Right atrium auricular region (tissue), 2 donors: ENCODE data around the gene NOTCH1. TPM values are rescaled to one million over a fixed set of nuclear protein-coding genes. Genes with fewer than 3 reads are reported as not detected.

Experiments used
- DNase-seq: peaks from one replicate; pipeline ENCODE4 v3.0.0-alpha.2; 2019; ENCODE audit warnings: low spot score
- H3K27ac ChIP-seq, 2 donors: fragments of 200-600 bp; sonication (generic); 1 replicate in 1 of 2; 2 replicates in 1 of 2; pipeline ENCODE4 v1.5.1; 2016 to 2019
- H3K27me3 ChIP-seq, 2 donors: fragments of 200-600 bp; sonication (generic); one replicate each; pipeline versions ENCODE4 v1.5.1 to v1.6.0; 2017 to 2019
- H3K36me3 ChIP-seq: fragments of 200-600 bp; sonication (generic); one replicate; pipeline ENCODE4 v1.5.1; 2016
- H3K4me1 ChIP-seq, 2 donors: fragments of 200-600 bp; sonication (generic); one replicate each; pipeline versions ENCODE4 v1.5.1 to v1.6.0; 2017 to 2019
- H3K4me3 ChIP-seq, 2 donors: fragments of 200-600 bp; sonication (generic); 1 replicate in 1 of 2; 2 replicates in 1 of 2; pipeline ENCODE4 v1.5.1; 2017 to 2019; ENCODE audit warnings: mild to moderate bottlenecking in 1 of 2, moderate library complexity in 1 of 2
- H3K9me3 ChIP-seq, 2 donors: fragments of 200-600 bp; sonication (generic); one replicate each; pipeline ENCODE4 v1.5.1; 2019
- total RNA-seq, 2 donors: library from RNA; depleted of rRNA; stranded (reverse); fragments of >200 nt; gene quantifications; one replicate each; pipeline ENCODE4 v1.1.0, GENCODE V29; 2016
- TF ChIP-seq, protein P1 (sequence below), 2 donors: fragments of 200-600 bp; sonication (generic); IDR thresholded peaks; one replicate each; pipeline ENCODE4 v1.5.1; 2019; ENCODE audit warnings: antibody characterized with exemption in 2 of 2

The NOTCH1 gene
- total RNA-seq, 2 donors from 2014 or later = 14.2 to 39.7 TPM

DNA sequence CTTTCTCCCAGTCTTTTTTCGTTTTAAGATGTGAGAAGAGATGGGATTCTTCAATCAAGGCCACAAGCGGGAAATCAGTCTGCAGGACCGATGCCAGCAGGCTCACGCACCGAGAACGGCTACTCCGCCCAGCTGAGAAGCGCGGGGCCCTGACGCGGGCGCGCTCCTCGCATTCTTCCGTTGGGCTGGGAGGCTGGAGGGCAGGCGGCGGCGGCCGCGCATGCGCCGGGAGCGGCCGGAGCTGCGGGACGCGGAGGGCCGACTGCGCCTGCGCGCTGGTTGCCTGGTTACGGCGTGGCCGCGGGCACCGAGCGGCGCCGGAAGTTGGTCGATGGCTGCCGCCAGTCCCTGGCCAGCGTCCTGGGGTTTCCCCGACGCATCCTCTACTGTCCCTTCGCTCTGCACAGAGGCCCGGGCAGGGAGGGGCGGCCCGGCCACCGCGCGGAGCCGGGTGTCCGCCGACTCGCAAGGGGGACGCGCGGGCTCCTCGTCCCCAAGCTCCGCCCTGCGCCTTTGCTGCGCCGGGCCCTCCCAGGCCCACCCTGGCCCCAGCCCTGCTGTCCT, 62.2 kb downstream of the NOTCH1 start:
- TF ChIP-seq, protein P1, sequence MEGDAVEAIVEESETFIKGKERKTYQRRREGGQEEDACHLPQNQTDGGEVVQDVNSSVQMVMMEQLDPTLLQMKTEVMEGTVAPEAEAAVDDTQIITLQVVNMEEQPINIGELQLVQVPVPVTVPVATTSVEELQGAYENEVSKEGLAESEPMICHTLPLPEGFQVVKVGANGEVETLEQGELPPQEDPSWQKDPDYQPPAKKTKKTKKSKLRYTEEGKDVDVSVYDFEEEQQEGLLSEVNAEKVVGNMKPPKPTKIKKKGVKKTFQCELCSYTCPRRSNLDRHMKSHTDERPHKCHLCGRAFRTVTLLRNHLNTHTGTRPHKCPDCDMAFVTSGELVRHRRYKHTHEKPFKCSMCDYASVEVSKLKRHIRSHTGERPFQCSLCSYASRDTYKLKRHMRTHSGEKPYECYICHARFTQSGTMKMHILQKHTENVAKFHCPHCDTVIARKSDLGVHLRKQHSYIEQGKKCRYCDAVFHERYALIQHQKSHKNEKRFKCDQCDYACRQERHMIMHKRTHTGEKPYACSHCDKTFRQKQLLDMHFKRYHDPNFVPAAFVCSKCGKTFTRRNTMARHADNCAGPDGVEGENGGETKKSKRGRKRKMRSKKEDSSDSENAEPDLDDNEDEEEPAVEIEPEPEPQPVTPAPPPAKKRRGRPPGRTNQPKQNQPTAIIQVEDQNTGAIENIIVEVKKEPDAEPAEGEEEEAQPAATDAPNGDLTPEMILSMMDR (IDR thresholded peaks at IDR 0.05) = no peak
- Histone ChIP-seq H3K4me3 (peak overlapping the region; percentile 64 to 99), H3K4me1 (peaks cover 5 to 30% of the 10 kb centered on the region in 2 donors), H3K9me3 (no peaks in the 10 kb centered on the region), H3K36me3 (no peaks in the 10 kb centered on the region), H3K27ac (peak overlapping the region; percentile 99 to 100), H3K27me3 (no peaks in the 10 kb centered on the region)
- peak; percentile 86 for DNase-seq

DNA sequence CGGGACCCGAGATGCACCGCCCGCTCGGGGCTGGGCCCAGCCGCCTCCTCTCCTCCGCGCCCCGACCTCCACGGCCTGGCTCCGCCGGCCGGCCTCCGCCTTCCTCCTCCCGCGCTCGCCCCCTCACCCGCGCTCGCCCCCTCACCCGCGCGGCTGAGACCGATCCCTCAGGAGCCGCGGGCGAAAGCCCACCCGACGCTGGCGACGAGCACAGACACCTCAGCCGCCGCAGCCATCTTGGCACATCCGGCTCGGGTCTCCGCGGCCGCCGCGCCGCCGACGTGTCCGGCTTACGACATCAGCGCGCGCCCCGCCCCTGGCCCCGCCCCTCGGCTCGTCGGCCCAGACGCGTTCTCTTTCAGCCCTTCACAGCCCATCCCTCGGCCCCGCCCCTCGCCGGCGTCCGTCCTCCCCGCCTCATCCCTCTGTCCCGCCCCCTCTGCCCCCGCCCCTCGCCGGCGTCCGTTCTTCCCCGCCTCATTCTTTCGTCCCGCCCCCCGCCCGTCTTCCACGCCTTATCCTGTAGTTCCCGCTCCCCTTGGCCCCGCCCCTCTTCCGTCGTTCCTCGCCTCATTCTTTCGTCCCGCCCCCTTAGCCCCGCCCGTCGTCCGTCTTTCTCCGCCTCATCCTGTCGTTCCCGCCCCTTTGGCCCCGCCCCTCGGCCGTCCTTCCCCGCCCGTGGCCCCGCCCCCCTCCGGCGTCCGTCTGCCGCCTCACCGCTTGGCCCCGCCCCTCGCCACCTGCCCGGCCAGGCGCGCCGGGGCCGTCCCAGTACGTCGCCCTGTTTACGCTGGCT, 62.9 kb downstream of the NOTCH1 start, which contains the start of gene SEC16A:
Gene SEC16A (minus strand): TSS at position 248 of the 796 bp plus-strand sequence. CDS start 5,425 bp downstream, outside the sequence.
- Histone ChIP-seq H3K4me3 (peak within 1 kb of the TSS; percentile 97 to 99), H3K27ac (peak within 1 kb of the TSS; percentile 99 to 100), H3K36me3 (no peaks in the 10 kb centered on the region), H3K4me1 (peaks cover 0 to 25% of the 10 kb centered on the region in 2 donors), H3K27me3 (no peaks in the 10 kb centered on the region), H3K9me3 (no peaks in the 10 kb centered on the region)
- TF ChIP-seq, protein P1 (IDR thresholded peaks at IDR 0.05) = no peak
- DNase-seq = peak; percentile 99

DNA sequence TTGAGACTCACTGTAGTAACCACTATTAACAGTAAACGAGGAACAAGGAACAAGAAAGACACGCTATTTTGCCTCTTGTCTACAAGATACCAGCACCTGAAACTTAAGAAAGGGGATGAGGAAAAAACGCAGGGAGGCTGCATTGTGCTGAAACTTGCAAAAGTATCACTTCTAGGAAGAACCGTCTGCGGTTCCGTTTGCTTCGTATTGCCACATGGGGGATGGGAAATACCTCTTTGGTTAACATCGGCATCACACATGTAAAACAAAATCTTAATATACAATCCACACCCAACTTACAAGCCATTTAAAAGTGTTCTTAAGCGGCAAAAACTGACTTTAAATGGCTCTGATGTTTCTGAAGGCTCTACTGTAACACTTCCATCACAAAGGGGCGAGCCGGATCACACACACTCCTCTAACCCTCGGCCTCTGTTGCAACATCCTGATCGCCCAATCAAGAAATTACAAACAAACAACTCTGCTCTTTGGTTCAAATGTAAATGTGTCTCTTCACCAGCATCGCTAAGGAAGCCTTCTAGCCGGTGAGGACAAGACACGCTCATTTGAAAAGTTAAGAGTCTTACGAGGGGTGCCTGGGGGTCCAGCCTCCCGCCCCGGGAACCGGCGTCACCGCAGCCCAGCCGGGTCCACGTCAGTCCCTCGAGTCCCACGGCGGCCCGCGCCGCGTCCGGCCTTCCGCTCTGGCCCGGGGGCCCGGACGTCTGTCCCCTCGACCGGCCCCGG, 63.6 kb downstream of the NOTCH1 start:
- peak overlapping the region; percentile 97 to 99 for H3K4me3 ChIP-seq
- no peaks in the 10 kb centered on the region for H3K9me3 ChIP-seq
- H3K4me1 ChIP-seq = peaks cover 0 to 25% of the 10 kb centered on the region in 2 donors
- TF ChIP-seq, protein P1 (IDR thresholded peaks at IDR 0.05) = no peak
- H3K27ac ChIP-seq = peak overlapping the region; percentile 99
- H3K27me3 ChIP-seq = no peaks in the 10 kb centered on the region
- no peak for DNase-seq
- peaks cover 3% of the 10 kb centered on the region for H3K36me3 ChIP-seq

DNA sequence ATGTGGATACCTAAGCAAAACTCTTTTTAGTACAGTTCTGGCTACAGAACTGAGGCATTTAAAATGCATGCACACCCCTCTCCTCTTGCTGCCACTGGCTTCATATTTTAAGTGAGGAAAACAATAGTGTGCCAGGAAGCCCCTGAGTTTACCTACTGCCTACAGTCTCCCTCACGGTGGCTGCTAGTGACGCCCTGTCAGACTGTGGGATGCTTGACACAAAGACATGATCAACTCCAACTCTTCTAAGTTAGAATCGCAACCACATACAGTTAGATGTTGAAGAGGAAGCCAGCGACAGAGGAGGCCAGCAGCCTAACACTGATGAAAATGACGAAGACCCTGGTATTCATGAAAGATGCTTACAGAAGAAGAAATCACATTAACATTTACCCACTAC, 64.3 kb downstream of the NOTCH1 start:
- TF ChIP-seq, protein P1 (IDR thresholded peaks at IDR 0.05) = no peak
- peaks cover 0 to 25% of the 10 kb centered on the region in 2 donors for H3K4me1 ChIP-seq
- H3K36me3 ChIP-seq = peaks cover 10% of the 10 kb centered on the region
- no peak for DNase-seq
- no peak overlapping the region for H3K27ac ChIP-seq
- H3K27me3 ChIP-seq = no peaks in the 10 kb centered on the region
- H3K9me3 ChIP-seq = no peaks in the 10 kb centered on the region
- H3K4me3 ChIP-seq = peak overlapping the region; percentile 97 to 99

DNA sequence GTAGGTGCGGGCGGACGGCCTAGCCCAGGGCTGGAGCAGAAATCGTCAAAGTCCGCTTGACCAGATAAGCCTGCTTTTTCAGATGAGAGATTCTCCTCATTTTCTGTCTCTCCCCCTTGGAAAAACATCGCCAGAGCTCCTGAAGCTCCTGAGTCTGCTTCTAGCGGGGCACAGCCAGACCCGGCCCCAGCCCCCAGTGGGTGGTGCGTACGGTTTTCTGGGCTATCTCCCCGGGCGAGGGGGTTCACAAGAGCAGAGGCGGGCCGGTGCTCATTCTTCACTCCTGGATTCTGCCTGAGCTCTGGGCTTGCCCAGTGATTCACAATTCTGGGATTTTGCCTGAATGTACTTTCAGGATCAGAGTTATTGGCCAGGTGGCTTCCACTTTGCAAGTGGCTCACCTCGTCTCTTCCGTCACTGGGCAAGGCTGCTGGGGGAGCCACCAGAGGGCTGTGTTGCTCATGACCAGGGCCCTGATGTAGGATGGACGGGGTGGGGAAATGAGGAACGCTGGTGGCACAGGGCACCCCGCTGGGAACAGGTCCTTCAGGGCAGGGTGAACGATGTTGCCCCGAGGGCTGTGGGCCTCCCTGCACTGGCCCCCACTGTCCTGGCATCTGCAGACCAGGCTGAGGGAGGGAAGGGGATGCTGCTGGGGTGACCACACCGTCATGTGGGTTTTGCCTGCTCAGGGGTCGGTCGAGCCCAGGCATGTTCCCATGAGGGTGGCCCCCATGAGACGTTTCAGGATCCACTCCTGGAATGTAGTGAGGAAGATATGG, 69.3 kb downstream of the NOTCH1 start:
- Histone ChIP-seq H3K9me3 (no peaks in the 10 kb centered on the region), H3K36me3 (peaks cover 54% of the 10 kb centered on the region), H3K4me3 (no peak overlapping the region), H3K27me3 (no peaks in the 10 kb centered on the region), H3K27ac (no peak overlapping the region), H3K4me1 (peaks cover 0 to 5% of the 10 kb centered on the region in 2 donors)
- TF ChIP-seq, protein P1 (IDR thresholded peaks at IDR 0.05) = no peak
- DNase-seq = no peak
